Calu3 (cell line): ENCODE measurements around the gene HUNK. TPM values are rescaled to one million over a fixed set of nuclear protein-coding genes. Genes with fewer than 3 reads are reported as not detected.

Experiments used
- BruUV-seq: library from RNA; stranded (reverse); fragments of 400-500 nt; replicated peaks from 2 replicates; lab custom pipeline; 2021; lab: Mats Ljungman, UMichigan
- CTCF ChIA-PET: fragments of 300-600 bp; sonication (Branson Sonifier 250); formaldehyde crosslinking; loops from one replicate; lab custom pipeline; 2022; ENCODE audit warnings: antibody characterized with exemption; lab: Charles Lee
- DNase-seq: peaks from one replicate; pipeline ENCODE4 v3.0.0; 2022
- H3K27ac Mint-ChIP-seq: one replicate; pipeline ENCODE4 v1.8.0; 2022; ENCODE audit warnings: mixed read lengths; ENCODE audit not compliant: unreplicated experiment
- H3K27me3 Mint-ChIP-seq: one replicate; pipeline ENCODE4 v1.8.0; 2022; ENCODE audit warnings: mixed read lengths; ENCODE audit not compliant: unreplicated experiment
- H3K36me3 Mint-ChIP-seq: one replicate; pipeline ENCODE4 v1.8.0; 2022; ENCODE audit warnings: mild to moderate bottlenecking, moderate library complexity, mixed read lengths; ENCODE audit not compliant: insufficient read depth, unreplicated experiment
- H3K4me1 Mint-ChIP-seq: one replicate; pipeline ENCODE4 v1.8.0; 2022; ENCODE audit warnings: mild to moderate bottlenecking, low read depth, mixed read lengths; ENCODE audit not compliant: unreplicated experiment
- H3K4me3 Mint-ChIP-seq: one replicate; pipeline ENCODE4 v1.8.0; 2022; ENCODE audit warnings: mild to moderate bottlenecking, low read depth, moderate library complexity, mixed read lengths; ENCODE audit not compliant: unreplicated experiment
- H3K9me3 Mint-ChIP-seq: one replicate; pipeline ENCODE4 v1.8.0; 2022; ENCODE audit warnings: low read depth, mixed read lengths; ENCODE audit not compliant: unreplicated experiment
- intact Hi-C: fragments of 100-400 bp; cut with micrococcal nuclease; formaldehyde crosslinking; loops from one replicate; pipeline ENCODE4 v1.10.0; 2022; ENCODE audit not compliant: unreplicated experiment
- total RNA-seq: library from RNA; stranded (reverse); gene quantifications from 2 replicates; pipeline ENCODE4 v1.2.3, GENCODE V29; 2022
- TF ChIP-seq, protein P1 (sequence below): fragments of 200-600 bp; IDR thresholded peaks from one replicate; pipeline ENCODE4 v1.8.0; 2022; ENCODE audit warnings: antibody characterized with exemption; ENCODE audit not compliant: unreplicated experiment

The HUNK gene
- total RNA-seq, 1 experiment from 2014 or later: 2.3 TPM

DNA sequence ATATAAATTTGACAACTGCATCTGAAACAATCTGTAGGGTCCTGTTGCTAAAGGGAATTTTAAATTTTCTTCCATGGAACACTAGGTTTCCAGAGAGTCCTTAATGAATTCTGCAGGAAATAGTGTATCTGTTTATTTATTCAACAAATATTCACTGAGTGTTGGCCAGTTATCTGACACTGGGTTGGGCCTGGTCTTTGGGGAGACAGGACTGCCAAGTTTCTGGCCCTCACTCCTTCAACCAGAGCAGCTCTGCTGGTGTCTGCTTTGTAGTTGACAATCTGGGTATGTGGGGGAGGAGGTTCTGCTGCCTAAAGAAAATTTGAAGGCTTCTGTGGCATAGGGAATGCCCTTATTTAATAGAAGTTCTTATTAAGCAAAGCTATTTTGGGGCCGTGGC, 26.1 kb upstream of the HUNK start:
- no peaks in the 10 kb centered on the region for H3K9me3 Mint-ChIP-seq
- no peak for DNase-seq
- no TSS peak for BruUV-seq
- no peaks in the 10 kb centered on the region for H3K4me1 Mint-ChIP-seq
- no peaks in the 10 kb centered on the region for H3K36me3 Mint-ChIP-seq
- intact Hi-C loops: no loop called here
- no peak overlapping the region for H3K4me3 Mint-ChIP-seq
- H3K27me3 Mint-ChIP-seq: peaks cover 62% of the 10 kb centered on the region
- no peak overlapping the region for H3K27ac Mint-ChIP-seq
- TF ChIP-seq, protein P1, sequence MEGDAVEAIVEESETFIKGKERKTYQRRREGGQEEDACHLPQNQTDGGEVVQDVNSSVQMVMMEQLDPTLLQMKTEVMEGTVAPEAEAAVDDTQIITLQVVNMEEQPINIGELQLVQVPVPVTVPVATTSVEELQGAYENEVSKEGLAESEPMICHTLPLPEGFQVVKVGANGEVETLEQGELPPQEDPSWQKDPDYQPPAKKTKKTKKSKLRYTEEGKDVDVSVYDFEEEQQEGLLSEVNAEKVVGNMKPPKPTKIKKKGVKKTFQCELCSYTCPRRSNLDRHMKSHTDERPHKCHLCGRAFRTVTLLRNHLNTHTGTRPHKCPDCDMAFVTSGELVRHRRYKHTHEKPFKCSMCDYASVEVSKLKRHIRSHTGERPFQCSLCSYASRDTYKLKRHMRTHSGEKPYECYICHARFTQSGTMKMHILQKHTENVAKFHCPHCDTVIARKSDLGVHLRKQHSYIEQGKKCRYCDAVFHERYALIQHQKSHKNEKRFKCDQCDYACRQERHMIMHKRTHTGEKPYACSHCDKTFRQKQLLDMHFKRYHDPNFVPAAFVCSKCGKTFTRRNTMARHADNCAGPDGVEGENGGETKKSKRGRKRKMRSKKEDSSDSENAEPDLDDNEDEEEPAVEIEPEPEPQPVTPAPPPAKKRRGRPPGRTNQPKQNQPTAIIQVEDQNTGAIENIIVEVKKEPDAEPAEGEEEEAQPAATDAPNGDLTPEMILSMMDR: no peak
- CTCF ChIA-PET: no interaction called here

DNA sequence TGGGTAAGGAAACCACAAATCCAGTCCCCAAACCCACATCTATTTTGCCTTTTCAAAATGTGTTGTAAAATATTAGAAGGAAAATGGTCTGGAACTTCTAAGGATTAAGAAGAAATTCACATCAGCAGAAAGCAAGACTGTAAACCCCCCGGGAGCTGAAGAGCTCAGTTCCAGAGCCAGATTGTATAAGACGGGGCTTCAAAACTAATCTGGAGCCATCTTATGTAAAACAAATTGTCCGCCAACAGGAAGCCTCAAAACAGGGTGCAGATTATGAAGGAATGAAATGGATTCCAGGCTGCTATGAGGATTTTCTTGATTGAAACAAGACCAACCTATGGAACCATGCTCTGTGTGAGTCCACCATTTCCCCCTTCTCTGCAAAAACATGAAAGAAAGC, 25.1 kb upstream of the HUNK start:
- TF ChIP-seq, protein P1: no peak
- H3K9me3 Mint-ChIP-seq: no peaks in the 10 kb centered on the region
- no TSS peak for BruUV-seq
- intact Hi-C loops: no loop called here
- H3K36me3 Mint-ChIP-seq: no peaks in the 10 kb centered on the region
- H3K4me3 Mint-ChIP-seq: no peak overlapping the region
- H3K4me1 Mint-ChIP-seq: no peaks in the 10 kb centered on the region
- no peak overlapping the region for H3K27ac Mint-ChIP-seq
- DNase-seq: no peak
- CTCF ChIA-PET: no interaction called here
- H3K27me3 Mint-ChIP-seq: peaks cover 64% of the 10 kb centered on the region

DNA sequence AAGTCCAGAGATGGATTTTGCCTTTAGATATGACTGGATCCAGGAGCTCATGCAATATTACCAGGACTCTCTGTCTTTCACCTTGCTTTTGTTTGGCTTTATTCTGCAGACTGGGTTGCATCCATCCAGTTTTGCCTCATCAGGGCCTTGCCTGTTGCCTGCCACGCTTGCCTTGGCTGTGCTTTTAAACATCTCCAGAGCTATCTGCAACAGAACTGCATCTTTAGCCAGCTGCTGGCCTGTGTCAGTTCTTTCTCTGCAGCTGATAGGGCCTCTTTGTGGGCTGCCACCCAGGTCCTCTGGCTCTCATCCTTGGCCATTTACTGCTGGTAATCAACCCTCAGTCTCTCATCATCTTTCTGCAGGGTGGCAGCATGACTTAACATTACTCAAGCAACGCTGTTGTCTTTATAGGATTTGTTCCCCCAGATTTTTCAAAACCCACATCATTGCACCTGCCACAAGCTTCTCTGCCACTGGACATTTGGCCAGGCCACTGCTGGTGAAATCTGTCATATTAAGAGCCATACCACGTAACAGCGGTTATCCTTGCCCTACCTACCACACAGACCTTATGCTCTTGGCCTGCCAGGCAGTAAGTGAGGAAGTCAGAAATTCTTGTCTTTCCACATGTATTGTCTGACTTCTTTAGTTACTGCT, 24.4 kb upstream of the HUNK start:
- CTCF ChIA-PET: no interaction called here
- Mint-ChIP-seq H3K36me3 (no peaks in the 10 kb centered on the region), H3K27ac (no peak overlapping the region), H3K4me3 (no peak overlapping the region), H3K9me3 (no peaks in the 10 kb centered on the region), H3K27me3 (peaks cover 57% of the 10 kb centered on the region), H3K4me1 (no peaks in the 10 kb centered on the region)
- no peak for DNase-seq
- BruUV-seq: no TSS peak
- intact Hi-C loops: no loop called here
- TF ChIP-seq, protein P1: no peak

DNA sequence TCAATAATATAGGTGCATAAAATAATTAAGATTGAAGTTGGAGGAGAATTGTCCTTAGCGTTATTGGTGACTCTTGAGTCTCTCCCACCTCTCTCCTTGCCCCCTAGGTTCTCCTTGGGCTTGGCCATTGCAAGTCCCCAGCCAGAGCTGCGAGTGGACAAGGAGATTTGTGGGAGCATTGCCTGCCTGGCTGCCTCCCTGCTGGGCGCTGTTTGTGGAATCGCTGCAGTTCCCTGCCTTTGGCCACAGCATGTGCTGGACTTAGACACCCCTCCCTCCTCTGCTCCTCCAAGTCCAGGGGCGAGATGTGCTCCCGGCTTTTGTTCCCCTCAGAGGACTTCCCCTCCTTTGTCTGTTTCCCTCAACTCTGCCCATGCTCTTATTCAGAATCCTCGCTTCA, 21.9 kb upstream of the HUNK start:
- BruUV-seq: no TSS peak
- CTCF ChIA-PET: no interaction called here
- H3K27ac Mint-ChIP-seq: no peak overlapping the region
- no peaks in the 10 kb centered on the region for H3K9me3 Mint-ChIP-seq
- H3K4me1 Mint-ChIP-seq: no peaks in the 10 kb centered on the region
- intact Hi-C loops: no loop called here
- TF ChIP-seq, protein P1: no peak
- H3K36me3 Mint-ChIP-seq: no peaks in the 10 kb centered on the region
- H3K27me3 Mint-ChIP-seq: peaks cover 33% of the 10 kb centered on the region
- no peak overlapping the region for H3K4me3 Mint-ChIP-seq
- DNase-seq: no peak
